Measurements from ENCODE around the gene RBBP8NL.
"Not testable (repeated sequence)": the region's sequence is repeated elsewhere in the genome, so short reads cannot be mapped to it uniquely, and the experiment has no call there.

Gene RBBP8NL

DNA sequence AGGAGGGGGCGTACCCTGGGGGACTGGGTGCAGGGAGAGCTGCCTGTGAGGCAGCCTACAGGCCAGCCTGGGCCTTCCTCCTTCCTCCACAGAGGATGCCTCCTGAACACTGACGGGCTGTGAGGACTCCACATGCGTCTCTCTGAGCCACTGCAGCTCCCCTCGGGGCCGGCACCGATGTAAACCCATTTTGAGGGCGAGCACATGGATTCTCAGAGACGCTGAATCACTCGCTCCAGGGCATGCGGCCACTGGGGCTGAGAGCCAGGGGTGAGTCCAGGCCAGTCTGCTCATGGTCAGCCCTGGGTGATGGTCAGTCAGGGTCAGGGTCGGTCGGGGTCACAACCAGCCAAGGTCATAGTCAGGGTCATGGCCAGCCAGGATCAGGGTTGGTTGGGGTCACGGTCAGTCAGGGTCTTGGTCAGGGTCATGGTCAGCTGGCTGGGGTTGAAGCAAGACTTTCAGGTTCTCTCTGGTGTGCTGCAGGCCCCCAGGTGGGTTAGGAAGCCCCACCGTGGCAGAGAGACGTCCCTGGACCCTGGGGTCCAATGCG lies 14.7 kb upstream of the RBBP8NL start:
- DNase-seq (ENCODE audit: low read depth), result no peak

DNA sequence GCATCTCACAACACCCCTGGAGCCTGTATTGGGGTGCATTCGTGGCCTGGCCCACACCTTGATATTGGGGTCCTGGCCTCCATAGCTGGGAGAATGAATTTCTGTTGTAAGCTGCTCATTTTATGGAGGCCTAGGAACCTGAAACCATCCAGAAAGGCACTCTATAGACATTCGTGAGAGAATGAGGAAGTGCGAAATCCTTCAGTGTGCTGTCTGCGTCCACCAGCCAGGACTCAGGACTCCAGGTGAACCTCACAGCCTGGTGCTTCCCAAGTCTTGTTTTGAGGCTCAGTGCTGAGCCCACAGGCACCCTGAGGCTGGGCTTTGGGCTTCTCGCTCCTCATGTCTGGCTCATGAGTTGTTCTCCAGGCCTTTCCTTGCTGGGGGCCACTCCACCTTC lies 11.9 kb upstream of the RBBP8NL start:
- DNase-seq (ENCODE audit: low read depth), result no peak

DNA sequence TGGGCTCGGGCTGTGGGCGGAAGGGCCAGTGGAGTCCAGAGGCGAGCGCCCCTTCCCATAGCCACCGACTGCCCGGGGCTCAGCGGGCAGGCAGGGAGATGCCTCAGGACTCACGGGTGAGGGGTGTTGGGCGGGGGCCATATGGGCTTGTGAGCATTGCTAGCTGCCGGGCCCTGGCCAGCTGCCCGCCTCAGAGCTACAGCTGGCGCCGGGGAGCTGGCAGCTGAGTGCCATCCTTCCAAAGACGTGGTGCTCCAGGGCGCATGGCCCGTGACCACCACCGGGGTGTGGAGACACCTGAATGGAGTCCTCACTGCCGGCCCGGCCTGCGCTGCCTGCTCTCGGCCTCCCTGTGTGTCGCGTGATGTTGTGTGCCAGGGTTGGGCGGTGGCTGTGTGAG lies 10.6 kb upstream of the RBBP8NL start:
- no peak for DNase-seq (ENCODE audit: low read depth)

DNA sequence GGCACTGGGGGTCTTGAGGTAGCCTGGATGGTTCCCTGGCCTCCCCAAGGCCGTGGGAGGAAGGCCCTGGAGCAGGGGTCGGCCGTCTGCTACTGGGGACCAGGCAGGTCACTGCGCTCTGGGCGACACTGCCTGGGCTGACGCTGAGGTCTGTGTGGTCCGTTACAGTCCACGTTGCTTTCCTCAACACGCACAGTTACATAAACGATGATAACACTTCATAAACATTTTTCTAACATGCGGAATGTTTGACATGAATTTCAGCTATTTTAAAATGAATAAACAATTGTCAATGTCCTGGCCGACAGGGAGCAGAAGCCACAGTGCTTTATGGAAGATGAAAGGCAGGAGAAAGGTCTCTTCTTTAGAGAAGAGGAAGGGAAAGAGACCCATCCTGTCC lies 10.2 kb upstream of the RBBP8NL start:
- DNase-seq (ENCODE audit: low read depth), result no peak

DNA sequence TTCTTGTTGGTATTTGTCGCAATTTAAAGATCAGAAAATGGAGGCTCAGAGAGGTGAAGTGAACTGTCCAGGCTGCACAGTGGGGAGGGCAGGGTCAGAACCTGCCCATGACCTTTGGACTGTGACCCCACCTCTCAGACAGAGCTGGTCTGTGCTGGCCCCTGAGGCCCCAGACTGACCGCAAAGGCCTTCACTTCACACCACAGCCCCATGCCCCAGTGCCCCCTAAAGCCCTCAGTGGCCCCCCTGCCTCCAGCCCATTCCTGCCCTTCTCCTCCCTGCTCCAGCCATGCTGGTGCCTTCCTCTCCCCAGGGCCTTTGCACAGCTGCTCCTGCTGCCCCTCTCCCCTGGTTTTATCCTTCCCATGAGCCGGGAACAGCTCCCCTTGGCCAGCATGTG lies 9.4 kb upstream of the RBBP8NL start:
- DNase-seq (ENCODE audit: low read depth), result no peak

DNA sequence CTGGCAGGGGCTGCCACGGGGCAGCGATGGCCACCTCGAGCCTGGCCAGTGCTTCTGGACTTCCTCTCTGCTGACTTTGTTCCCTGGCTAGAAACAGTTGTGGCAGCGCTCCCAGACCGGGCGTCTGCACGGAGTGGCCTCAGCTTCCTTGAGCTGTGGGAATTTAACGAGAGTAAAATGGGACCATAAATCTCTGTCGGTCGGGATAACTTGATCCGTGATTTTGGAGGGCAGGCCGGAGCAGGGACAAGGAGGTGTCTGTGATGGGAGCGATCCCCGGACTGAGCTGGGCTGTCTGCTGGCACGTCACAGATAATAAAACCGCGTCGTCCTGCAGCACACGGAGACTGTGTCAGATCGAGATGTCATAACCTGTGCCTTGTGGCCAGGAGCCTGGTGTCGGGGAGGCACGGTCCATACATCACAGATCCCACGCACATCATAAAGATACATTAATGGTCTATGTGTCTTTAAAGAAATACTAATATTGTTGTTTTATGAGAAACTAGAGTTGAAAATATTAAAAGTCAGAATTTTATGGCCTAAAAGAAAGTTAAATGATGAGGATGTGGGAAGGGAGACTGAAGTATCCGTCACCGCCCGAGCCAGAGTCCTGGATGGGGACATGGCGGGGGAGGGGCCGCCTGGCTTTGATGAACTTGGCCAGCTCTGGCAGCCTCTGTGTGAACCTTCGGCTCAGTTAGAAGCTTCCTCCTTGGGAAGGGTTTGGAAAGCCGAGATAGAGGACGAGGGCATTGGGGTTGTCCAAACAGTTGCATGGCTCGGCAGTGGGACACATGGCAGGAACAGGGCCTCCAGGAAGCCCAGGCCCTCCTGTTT lies 6.5 kb upstream of the RBBP8NL start:
- no peak for DNase-seq (ENCODE audit: low read depth)

DNA sequence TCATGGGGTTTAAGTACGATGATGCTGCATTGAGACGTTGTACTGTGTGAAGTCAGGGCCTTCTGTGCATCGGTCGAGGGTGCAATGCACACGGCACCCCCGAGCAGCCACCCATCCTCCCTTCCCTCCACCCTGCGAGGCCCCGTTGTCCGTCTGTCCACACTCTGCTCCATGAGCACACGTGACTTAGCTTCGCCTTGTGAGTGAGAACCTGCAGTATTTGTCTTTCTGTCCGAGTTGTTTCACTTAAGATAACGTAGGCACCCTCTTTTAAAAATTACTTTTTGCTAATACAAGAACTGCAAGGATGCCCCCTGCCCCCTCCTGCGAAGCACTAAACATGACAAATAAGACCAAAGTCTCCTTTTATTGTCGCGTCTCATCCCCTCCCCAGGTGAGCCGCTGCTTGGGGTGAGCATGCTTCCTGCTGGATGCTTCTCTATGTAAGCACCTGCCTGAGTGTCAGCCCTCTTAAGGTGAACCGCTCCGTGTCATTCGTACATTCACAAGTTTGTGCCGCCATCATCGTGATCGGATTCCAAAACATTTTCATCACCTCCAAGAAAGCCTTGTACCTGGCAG lies 3.6 kb upstream of the RBBP8NL start:
- no peak for DNase-seq (ENCODE audit: low read depth)

DNA sequence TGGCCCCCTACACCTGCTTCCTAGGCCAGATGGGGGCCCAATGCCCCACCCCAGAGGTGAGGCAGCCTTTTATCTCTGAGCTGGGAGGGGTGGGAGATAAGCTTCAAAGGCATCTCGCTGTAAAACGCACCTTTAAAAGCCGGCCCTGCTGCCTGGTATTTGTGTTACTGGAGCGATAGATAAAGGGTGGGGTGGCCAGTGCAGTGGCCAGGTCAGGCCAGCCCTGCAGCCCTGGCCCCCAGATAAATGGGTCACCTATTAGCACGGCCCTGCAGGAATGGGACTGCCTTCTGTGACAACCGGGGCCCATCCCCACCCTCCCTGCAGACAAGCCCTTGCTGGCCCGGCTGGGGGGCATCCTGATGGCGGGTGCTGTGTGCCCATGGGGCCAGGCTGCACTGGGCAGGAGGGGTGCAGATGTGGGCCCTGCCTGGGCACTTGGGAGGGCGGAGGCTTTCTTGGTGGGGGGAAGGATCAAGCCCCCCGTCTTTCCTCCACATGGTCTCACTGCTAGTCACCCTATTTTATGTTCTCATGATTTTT lies 3.0 kb upstream of the RBBP8NL start:
- DNase-seq (ENCODE audit: low read depth), result no peak

DNA sequence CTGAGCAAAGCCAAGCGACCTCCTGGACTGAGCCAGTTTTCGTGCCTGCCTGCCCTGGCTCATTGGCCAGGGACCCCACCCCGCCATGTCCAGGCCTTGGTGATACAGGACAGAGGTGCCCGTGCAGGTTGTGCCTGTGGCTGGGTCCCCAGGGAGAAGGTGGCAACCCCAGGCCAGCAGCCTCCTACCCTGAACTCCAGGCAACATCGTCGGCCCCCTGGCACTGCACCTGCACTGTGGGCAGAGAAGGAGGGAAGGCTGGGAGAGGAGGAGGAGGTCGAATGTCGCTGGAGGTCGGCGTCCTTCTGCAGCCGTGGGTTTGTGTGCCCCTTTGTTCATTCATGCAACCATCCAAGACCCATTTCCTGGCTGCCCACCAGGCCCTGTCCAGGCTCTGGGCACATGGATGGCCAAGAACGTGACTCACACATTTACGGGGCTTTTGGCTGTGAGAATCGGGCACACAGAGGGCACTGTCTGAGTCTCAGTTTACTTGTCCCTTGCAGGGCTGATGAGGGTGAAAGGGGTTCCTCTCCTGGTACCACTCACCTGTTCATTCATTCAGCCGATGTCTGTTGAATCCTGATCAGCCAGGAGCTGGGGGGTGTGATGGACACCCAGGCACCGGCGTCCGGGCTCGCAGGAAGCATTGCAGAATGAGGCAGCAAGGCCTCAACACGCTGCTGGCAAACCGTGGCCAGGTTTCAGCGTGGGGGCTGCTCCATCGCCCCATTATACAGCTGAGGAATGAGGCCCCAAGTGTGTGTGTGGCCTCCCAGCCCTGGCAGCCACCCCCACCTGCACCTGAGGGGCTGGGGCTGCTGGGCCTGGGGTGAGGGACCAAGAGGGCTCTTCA lies 2.3 kb upstream of the RBBP8NL start:
- no peak for DNase-seq (ENCODE audit: low read depth)

DNA sequence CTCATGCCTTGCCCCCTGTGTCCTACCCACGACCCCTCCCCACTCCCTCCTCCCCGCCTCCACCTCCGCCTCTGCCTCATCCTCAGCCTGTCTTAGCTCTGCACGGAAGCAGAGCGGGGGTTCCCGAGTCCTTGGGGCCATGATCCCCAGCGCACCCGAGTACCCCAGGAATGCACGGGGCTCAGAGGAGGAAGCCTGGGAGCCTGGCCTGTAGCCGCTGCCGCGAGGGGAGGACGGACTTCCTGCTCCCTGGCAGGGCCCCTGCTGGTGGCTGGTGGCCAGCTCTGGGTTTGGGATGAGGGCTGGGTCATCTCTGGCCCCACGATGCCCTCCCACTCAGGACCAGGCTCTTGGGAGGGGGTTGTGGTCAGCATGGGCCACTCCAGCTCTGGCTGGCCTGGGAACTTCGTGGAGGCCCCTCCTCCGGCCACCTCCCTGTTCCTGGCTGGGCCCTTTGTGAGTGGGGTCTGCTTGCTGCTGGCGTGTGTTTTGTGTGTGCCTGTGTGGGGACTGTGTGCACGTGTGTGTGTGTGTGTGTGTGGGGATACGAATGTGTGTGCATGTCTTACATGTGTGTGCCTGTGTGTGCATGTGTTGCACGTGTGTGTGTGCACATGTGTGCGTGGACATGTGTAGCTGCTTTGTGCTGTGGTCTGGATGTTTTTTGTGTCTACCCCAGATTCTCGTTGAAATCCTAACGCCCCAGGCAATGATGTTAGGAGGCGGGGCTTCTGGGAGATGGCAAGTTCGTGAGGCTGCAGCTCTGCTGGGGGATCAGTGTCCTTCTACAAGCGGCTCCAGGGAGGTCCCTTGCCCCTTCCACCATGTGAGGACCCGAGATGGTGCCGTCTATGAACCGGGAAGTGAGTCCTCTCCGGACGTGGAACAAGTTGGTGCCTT lies 1.3 kb upstream of the RBBP8NL start:
- no peak for DNase-seq (ENCODE audit: low read depth)

DNA sequence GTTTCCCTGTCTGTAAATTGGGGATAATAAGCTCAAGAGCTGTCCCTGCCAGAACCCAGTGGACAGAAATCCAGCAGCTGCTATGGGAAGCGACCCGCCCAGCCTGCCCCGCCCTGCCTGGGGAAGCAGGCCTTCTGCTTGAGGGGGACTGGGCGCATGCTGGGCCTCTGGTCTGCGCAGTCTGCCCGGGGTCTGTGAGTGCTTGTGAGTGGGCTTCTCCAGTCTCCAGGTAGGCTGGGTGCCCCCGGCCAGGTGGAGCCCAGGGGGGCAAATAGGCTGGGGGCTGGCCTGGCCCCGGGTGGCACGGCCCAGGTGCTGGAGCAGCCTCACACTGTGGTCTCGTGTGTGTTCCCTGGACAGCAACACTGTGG lies 648 bp upstream of the RBBP8NL start:
- no peak for DNase-seq (ENCODE audit: low read depth)

DNA sequence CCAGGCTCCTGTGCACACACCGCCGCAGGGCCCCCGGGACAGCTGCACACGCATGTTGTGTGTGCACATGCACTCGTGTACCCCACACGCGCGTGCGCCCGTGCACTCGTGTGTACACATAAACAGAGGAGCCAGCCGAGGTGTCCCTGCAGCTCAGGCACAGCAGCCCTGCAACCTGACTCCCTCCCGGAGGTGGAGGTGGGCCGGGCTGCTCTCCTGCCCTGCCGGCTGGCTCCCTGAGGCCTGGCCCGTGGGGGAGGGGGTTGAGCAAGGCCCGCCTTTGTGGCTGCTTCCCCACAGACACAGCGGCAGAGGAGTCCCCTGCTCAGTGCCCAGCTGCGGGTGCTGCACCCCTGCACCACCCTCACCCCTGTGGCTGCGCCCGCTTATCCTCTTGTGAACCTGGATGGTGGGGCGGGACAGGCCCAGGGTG lies 624 bp downstream of the RBBP8NL start:
- no peak for DNase-seq (ENCODE audit: low read depth)

DNA sequence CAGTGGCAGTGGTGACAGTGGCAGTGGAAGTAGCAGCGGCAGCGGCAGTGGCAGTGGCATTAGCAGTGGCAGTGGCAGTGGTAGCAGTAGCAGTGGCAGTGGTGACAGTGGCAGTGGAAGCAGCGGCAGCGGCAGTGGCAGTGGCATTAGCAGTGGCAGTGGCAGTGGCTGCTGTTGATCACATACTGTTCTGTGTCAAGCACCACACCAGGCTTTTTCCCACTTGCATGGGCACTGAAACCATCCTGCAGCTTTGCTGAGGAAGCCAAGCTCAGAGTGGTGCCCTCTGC lies 1.3 kb downstream of the RBBP8NL start:
- DNase-seq (ENCODE audit: low read depth), result not testable (repeated sequence)

DNA sequence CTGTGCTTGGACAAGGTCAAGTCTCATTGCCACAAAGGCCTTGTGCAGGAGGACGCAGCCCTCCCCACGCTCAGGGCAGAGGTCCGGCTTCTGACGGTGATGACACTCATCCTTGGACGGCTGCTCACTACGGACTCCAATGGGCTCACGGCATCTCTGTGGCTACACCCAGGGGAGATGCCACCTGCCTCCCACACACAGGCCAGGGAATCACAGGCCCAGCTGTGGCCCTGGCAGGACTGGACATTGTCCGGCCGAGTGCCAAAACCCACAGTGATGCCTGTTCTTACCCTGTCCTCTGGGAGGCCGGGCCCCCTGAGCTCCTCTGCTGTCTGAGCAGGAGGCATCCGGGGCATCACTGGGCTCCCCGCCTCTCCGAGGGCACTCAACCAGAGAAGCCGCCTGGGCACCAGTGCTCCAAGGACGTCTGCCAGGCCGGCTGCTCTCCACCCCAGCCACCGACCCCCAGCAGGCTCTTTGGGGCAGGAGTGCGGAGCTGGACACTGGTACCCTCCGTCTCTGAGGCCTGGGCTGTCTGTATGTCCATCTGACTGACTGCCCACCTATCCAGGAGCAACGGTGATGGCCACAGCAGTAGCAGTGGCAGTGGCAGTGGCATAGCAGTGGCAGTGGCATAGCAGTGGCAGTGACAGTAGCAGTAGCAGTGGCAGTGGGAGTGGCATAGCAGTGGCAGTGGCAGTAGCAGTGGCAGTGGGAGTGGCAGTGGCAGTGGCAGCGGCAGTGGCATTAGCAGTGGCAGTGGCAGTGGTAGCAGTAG lies 1.9 kb downstream of the RBBP8NL start:
- DNase-seq (ENCODE audit: low read depth), result no peak

DNA sequence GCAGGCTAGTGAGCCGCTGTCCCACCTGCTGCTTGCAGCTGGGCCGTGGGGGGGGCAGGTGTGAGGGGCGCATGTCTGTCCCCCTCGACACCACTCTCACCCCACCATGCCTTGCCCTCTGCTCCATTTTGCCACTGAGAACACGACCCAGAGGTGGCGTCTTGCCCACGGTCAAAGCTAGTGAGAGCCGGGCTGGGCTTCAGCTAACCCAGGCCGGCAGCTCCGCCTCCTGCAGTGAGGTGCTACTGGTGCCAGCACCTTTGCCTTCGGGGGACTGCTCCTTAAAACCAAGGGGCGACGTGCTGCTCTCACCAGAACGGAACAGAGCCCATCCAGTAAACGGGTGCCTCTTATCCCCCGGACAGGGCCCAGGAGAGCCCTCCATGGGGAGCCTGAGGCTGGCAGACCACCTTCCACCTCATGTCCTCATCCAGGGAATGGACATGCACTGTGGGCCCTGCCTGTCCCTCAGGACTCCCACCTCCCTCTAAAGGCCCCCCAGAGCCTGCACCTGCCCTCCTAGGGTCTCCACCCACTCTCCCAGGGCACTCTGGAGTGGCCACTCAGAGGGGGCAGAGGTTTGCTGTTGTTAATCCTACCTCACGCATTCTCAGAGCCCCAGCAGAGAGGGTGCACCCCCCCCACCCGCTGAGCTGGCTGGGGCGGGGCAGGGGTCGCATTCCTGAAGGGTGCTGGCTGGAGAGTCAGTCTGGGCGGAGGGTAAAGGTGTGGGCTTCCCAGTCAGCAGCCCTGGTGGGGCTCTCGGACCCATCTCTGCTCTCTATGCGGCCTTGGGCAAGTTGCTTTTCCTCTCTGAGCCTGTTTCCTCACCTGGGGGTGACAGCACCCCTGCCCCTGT lies 2.9 kb downstream of the RBBP8NL start:
- no peak for DNase-seq (ENCODE audit: low read depth)

DNA sequence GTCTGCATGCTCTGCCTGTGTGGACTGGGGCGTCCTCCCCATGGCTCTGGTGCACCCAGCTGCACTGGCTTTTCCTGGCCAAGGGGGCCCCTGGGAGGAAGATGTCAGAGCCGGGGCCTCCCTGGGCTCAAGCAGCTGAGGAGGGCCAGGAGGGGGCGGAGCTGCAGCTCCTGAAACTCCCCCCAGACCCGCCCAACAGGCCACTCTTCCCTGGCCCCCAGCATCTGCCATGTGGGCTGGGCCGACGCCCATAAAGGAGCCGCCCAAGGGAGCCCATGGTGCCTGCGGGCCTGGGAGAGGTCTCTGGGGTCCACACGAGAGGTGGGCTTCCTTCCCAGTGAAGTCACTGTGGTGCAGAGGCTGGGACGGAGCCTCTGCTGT lies 4.0 kb downstream of the RBBP8NL start:
- DNase-seq (ENCODE audit: low read depth), result no peak

DNA sequence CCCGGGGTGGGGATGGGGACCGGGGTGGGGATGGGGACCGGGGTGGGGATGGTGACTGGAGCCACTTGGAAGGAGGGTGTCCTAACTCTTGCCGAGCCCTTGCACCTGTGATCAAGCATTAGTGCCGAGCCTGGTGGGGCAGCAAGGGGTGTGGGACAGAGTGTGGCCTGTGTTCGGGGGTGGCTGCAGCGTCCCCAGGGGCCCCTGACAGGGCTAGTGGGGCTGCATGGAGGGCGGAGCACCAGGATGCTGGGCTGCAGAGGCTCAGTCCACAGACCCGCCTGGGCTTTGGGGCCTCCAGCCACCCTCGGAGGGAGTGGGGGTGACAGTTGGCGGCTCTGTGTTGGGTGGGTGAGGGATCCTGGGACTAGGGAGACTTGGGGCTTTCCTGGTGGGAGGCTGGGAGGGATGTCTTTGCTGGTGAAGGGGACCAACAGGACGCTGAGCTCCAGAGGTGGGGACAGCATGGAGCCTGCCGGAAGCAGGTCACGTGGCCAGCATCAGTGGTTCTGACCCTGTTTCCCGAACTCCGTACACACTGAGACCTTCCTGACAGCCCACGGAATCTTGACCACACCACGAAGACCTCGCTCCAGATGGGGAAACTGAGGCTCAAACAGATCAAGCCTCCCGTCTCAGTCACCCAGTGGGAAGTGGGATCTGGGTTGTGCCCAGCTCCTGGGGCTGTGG lies 4.6 kb downstream of the RBBP8NL start:
- no peak for DNase-seq (ENCODE audit: low read depth)

DNA sequence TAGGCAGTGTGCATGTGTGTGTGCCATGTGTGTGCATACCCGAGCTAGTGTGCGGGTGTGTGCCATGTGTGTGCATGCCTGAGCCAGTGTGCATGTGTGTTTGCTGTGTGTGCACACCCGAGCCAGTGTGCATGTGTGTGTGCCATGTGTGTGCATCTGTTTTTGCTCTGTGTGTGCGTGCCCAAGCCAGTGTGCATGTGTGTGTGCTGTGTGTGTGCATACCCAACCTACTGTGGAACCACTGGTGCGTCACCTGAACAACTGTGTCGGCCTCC lies 5.7 kb downstream of the RBBP8NL start:
- no peak for DNase-seq (ENCODE audit: low read depth)

Measured in stimulated activated CD8-positive, alpha-beta memory T cell treated with anti-CD3 and anti-CD28 coated beads, Interleukin-12 subunit alpha, Interleukin-12 subunit beta, amount 100 ng/mL, for 4 hours (primary cell).